K562 treated with DMSO at 1 percent for 4 hours (cell line): ENCODE measurements around the gene XPNPEP2. TPM values are rescaled to one million over a fixed set of nuclear protein-coding genes. Genes with fewer than 3 reads are reported as not detected.

ENCODE experiments used
- total RNA-seq: library from RNA; unstranded; fragments of 300-600 nt; gene quantifications from 2 replicates; pipeline ENCODE4 v1.2.3, GENCODE V29; 2022; ENCODE audit not compliant: insufficient read depth

XPNPEP2 gene, protein sequence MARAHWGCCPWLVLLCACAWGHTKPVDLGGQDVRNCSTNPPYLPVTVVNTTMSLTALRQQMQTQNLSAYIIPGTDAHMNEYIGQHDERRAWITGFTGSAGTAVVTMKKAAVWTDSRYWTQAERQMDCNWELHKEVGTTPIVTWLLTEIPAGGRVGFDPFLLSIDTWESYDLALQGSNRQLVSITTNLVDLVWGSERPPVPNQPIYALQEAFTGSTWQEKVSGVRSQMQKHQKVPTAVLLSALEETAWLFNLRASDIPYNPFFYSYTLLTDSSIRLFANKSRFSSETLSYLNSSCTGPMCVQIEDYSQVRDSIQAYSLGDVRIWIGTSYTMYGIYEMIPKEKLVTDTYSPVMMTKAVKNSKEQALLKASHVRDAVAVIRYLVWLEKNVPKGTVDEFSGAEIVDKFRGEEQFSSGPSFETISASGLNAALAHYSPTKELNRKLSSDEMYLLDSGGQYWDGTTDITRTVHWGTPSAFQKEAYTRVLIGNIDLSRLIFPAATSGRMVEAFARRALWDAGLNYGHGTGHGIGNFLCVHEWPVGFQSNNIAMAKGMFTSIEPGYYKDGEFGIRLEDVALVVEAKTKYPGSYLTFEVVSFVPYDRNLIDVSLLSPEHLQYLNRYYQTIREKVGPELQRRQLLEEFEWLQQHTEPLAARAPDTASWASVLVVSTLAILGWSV
- not detected in 2 replicates for total RNA-seq

DNA sequence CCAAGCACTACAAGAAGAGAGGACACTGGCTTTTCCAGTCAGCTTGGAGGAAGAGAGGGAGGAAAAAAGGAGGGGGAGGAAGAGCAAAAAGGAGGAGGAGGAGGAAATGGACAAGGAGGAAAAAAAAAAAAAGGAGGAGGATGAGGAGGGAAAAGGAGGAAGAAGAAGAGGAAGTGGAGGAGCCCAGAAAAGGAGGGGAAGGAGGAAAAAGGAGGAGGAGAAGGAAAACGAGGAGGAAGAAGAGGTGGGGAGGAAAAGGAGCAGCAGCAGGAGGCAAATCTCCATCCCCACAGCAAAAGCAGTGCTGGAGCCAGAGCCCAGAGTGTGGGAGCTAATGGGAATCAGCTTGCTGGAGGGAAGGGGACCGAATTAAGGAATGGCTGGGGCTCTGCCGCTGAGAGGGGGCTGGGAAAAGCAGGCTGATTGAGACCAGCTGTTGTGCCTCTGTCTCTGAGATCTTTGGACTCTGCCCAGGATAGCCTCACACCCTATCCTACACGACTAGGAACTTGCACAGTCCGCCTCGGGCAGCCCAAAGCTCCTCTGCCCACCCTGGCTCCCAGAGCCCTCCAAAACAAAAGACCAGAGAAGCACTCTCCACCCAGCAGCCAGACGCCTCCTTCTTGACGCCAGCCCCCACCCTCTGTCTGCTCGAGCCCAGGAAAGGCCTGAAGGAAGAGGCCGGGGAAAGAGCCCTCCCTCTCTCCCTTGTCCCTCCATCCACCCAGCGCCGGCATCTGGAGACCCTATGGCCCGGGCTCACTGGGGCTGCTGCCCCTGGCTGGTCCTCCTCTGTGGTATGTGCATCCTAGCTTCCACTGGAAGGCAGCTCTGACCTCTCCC is at the start of gene XPNPEP2:
Gene XPNPEP2, plus strand, starts transcription at position 514 of the 843 bp plus-strand sequence. Its CDS starts 235 bp downstream, at position 749.

DNA sequence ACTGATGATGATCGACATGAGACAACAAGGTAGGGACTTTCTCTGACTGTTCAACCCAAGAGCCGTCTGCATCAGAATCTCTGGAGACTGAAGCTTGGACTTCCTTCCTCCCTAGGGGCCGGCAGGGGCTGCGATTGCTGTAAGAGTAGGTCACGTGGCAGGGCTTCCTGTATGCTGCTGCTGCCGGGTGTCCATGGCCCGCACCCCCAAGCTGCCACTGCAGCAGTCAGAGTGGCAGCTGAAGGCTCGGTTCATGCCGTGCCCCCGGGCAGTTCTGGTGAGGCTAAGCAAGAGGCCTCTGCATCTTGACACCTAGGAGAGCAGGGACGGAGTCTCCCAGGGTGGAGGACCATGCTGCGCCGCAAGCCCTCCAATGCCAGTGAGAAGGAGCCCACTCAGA is 41.0 kb downstream of the XPNPEP2 start, which contains the start of gene SASH3:
Gene SASH3, plus strand, starts transcription at position 203 of the 400 bp plus-strand sequence. Its CDS starts 149 bp downstream, at position 352.

Other genes with a start within 250 kb of the XPNPEP2 start
- 4.9 and 7.7 TPM in 2 replicates for gene SMARCA1, start 215.5 kb upstream of the XPNPEP2 start, total RNA-seq
- gene OCRL, start 198.7 kb upstream of the XPNPEP2 start, total RNA-seq: 6.0 and 6.4 TPM in 2 replicates
- gene APLN, start 84.0 kb upstream of the XPNPEP2 start, total RNA-seq: 0.18 TPM in 1 of 2 replicates, not detected in the other
- gene SASH3, start 41.0 kb downstream of the XPNPEP2 start, total RNA-seq: 0.30 TPM in 1 of 2 replicates, not detected in the other
- 12.3 and 16.3 TPM in 2 replicates for gene ZDHHC9, start 104.9 kb downstream of the XPNPEP2 start, total RNA-seq
- gene UTP14A, start 167.2 kb downstream of the XPNPEP2 start, total RNA-seq: 17.6 and 18.7 TPM in 2 replicates
- gene BCORL1, start 243.7 kb downstream of the XPNPEP2 start, total RNA-seq: 14.9 and 18.4 TPM in 2 replicates